Measurements from ENCODE around the gene PTPRQ. TPM values are rescaled to one million over a fixed set of nuclear protein-coding genes. Genes with fewer than 3 reads are reported as not detected.

PTPRQ gene
- total RNA-seq, 1 experiment from 2014 or later, result not detected

DNA sequence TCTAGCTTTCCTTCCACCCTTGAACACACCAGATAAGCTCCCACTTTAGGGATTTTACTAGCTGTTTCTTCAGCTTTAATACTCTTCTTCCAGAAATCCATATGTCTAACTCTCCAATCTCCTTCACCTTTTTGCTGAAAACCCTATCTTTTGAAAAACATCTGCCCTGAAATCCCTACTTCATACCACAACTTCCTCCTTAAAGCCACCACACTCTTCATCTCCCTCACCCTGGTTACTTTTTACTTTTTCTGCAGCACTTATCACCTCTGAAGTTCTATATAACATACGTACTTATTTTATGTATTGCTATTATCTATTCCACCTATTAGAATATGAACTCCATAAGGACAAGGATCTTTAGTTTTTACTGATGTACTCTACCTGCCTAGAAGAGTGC is 28.6 kb upstream of the PTPRQ start:
- H3K27me3 ChIP-seq (ENCODE audit: insufficient read depth, low read depth), result no peaks in the 10 kb centered on the region
- H3K9me3 ChIP-seq (ENCODE audit: insufficient read depth, low read depth), result no peaks in the 10 kb centered on the region
- no peak overlapping the region for H3K4me2 ChIP-seq
- H3F3A ChIP-seq (ENCODE audit: insufficient read depth, low read depth), result no peaks in the 10 kb centered on the region
- ChIA-PET POLR2A (ENCODE audit: unreplicated experiment) (no interaction called here), CTCF (no interaction called here)
- intact Hi-C loops (cut with micrococcal nuclease; ENCODE audit: unreplicated experiment), result loop anchor here (10.0 kb wide), 2 partner anchors 221 to 709 kb away; no protein-coding TSS in a partner anchor
- H3K27ac ChIP-seq, result no peak overlapping the region
- TF ChIP-seq EZH2 (IDR thresholded peaks at IDR 0.05; ENCODE audit: low read depth), result no peak
- TF ChIP-seq CTCF (conservative IDR thresholded peaks at IDR 0.05), result no peak
- H3K79me2 ChIP-seq (ENCODE audit: low read depth), result no peaks in the 10 kb centered on the region
- H3K4me3 ChIP-seq, result no peak overlapping the region
- no peaks in the 10 kb centered on the region for H3K36me3 ChIP-seq (ENCODE audit: low read depth)
- no peak for DNase-seq
- no peak overlapping the region for H2AFZ ChIP-seq
- H3K4me1 ChIP-seq (replicated peaks; ENCODE audit: insufficient read depth), result no peaks in the 10 kb centered on the region
- no peaks in the 10 kb centered on the region for H4K20me1 ChIP-seq (ENCODE audit: insufficient read depth)
- BruUV-seq (replicated peaks), result no TSS peak
- H3K9me2 ChIP-seq (ENCODE audit: insufficient read depth), result no peaks in the 10 kb centered on the region

DNA sequence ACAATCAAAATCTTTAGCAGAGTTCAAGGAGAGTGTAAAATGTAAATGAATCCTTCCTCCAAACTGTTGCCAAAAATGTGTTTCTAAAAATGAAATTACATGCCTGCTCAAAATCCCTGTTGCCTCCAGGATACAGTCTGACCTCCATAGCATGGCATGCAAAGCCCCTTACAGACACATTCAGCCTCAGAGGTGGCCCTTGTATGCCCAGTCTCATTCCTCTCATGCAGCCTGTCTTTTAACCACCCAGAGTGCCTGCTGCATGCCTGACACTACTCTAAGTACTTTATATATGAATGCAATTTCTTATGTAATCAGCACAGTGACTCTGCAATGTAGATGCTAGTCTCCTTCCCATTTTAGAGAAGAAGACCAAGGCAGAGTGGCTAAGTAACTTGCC is 24.4 kb upstream of the PTPRQ start:
- intact Hi-C loops (cut with micrococcal nuclease; ENCODE audit: unreplicated experiment), result loop anchor here (10.0 kb wide), 2 partner anchors 225 to 705 kb away; no protein-coding TSS in a partner anchor
- H3K79me2 ChIP-seq (ENCODE audit: low read depth), result no peaks in the 10 kb centered on the region
- no peaks in the 10 kb centered on the region for H3K4me1 ChIP-seq (replicated peaks; ENCODE audit: insufficient read depth)
- TF ChIP-seq CTCF (conservative IDR thresholded peaks at IDR 0.05), result no peak
- TF ChIP-seq EZH2 (IDR thresholded peaks at IDR 0.05; ENCODE audit: low read depth), result no peak
- H3K36me3 ChIP-seq (ENCODE audit: low read depth), result no peaks in the 10 kb centered on the region
- no TSS peak for BruUV-seq (replicated peaks)
- H3K27me3 ChIP-seq (ENCODE audit: insufficient read depth, low read depth), result no peaks in the 10 kb centered on the region
- H3K9me3 ChIP-seq (ENCODE audit: insufficient read depth, low read depth), result no peaks in the 10 kb centered on the region
- no peak for DNase-seq
- no peaks in the 10 kb centered on the region for H3F3A ChIP-seq (ENCODE audit: insufficient read depth, low read depth)
- ChIA-PET CTCF (no interaction called here), POLR2A (ENCODE audit: unreplicated experiment) (no interaction called here)
- no peak overlapping the region for H2AFZ ChIP-seq
- no peaks in the 10 kb centered on the region for H4K20me1 ChIP-seq (ENCODE audit: insufficient read depth)
- H3K27ac ChIP-seq, result no peak overlapping the region
- no peak overlapping the region for H3K4me2 ChIP-seq
- H3K4me3 ChIP-seq, result no peak overlapping the region
- H3K9me2 ChIP-seq (ENCODE audit: insufficient read depth), result no peaks in the 10 kb centered on the region

DNA sequence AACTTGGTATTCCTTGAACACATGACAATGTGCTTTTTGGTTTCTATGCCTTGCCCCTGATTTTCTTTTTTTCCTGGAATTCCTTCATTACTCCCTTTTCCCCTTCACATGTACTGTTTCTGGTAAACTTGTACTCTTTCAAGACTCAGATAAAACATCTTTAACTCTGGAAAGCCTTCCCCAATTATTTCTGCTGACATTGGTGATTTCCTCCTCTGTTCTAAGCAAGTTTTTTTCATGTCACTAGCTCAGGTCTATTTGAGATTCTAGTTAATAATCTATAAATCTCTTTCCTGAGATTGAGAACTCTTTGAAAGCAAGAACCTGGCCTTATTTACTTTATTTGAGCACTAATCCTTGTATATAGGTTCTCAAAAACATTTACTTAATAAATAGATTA is 24.0 kb upstream of the PTPRQ start:
- no peak for DNase-seq
- Histone ChIP-seq H3K27me3 (ENCODE audit: insufficient read depth, low read depth) (no peaks in the 10 kb centered on the region), H3F3A (ENCODE audit: insufficient read depth, low read depth) (no peaks in the 10 kb centered on the region), H3K4me3 (no peak overlapping the region), H3K27ac (no peak overlapping the region), H3K9me3 (ENCODE audit: insufficient read depth, low read depth) (no peaks in the 10 kb centered on the region), H4K20me1 (ENCODE audit: insufficient read depth) (no peaks in the 10 kb centered on the region), H3K4me1 (replicated peaks; ENCODE audit: insufficient read depth) (no peaks in the 10 kb centered on the region), H3K79me2 (ENCODE audit: low read depth) (no peaks in the 10 kb centered on the region), H3K4me2 (no peak overlapping the region), H3K9me2 (ENCODE audit: insufficient read depth) (no peaks in the 10 kb centered on the region), H2AFZ (no peak overlapping the region), H3K36me3 (ENCODE audit: low read depth) (no peaks in the 10 kb centered on the region)
- intact Hi-C loops (cut with micrococcal nuclease; ENCODE audit: unreplicated experiment), result no loop called here
- no peak for TF ChIP-seq EZH2 (IDR thresholded peaks at IDR 0.05; ENCODE audit: low read depth)
- TF ChIP-seq CTCF (conservative IDR thresholded peaks at IDR 0.05), result no peak
- BruUV-seq (replicated peaks), result no TSS peak
- ChIA-PET POLR2A (ENCODE audit: unreplicated experiment) (no interaction called here), CTCF (no interaction called here)

Measured in PC-9 (cell line).